Heart left ventricle (tissue), 16 donors: ENCODE data around the gene GNAI2. TPM values are rescaled to one million over a fixed set of nuclear protein-coding genes. Genes with fewer than 3 reads are reported as not detected.

Experiments used
- ATAC-seq, 4 donors: fragments of 200-7000 bp; cut with Tn5 transposase; one replicate each; pipeline ENCODE4 v1.9.1; 2020 to 2022; ENCODE audit warnings: moderate library complexity in 4 of 4, mild to moderate bottlenecking in 3 of 4, moderate number of reproducible peaks in 1 of 4
- DNase-seq, 5 donors: peaks; one replicate each; pipeline ENCODE4 v3.0.0-alpha.2; 2020
- H3K27ac ChIP-seq, 12 donors: fragments of 200-600 bp; sonication (generic) in 4 of 12; one replicate each; pipeline versions ENCODE4 v1.5.0 to v1.8.0; 2016 to 2022; ENCODE audit warnings: mild to moderate bottlenecking in 2 of 12
- H3K27me3 ChIP-seq, 9 donors: fragments of 200-600 bp; sonication (generic) in 2 of 9; one replicate each; pipeline versions ENCODE4 v1.5.1 to v1.8.0; 2016 to 2022; ENCODE audit warnings: mild to moderate bottlenecking in 3 of 9
- H3K36me3 ChIP-seq, 9 donors: fragments of 200-600 bp; sonication (generic) in 2 of 9; one replicate each; pipeline versions ENCODE4 v1.5.0 to v1.8.0; 2018 to 2022; ENCODE audit warnings: mild to moderate bottlenecking in 2 of 9
- H3K4me1 ChIP-seq, 12 donors: fragments of 200-600 bp; sonication (generic) in 4 of 12; one replicate each; pipeline versions ENCODE4 v1.5.0 to v1.8.0; 2016 to 2022; ENCODE audit warnings: mild to moderate bottlenecking in 3 of 12
- H3K4me3 ChIP-seq, 12 donors: fragments of 200-600 bp; sonication (generic) in 4 of 12; one replicate each; pipeline versions ENCODE4 v1.5.0 to v1.8.0; 2017 to 2022; ENCODE audit warnings: mild to moderate bottlenecking in 9 of 12, moderate library complexity in 4 of 12
- H3K9me3 ChIP-seq, 12 donors: fragments of 200-600 bp; sonication (generic) in 4 of 12; one replicate each; pipeline versions ENCODE4 v1.5.0 to v1.8.0; 2016 to 2022; ENCODE audit warnings: mild to moderate bottlenecking in 1 of 12
- POLR2A ChIP-seq, 2 donors: fragments of 450-650 bp; IDR thresholded peaks; one replicate each; pipeline ENCODE4 v1.6.1; 2017; ENCODE audit warnings: antibody characterized with exemption in 2 of 2, mild to moderate bottlenecking in 2 of 2, moderate library complexity in 2 of 2
- WGBS, 4 donors: extraction: QIAGEN DNeasy Blood & Tissue Kit in 2 of 4; methylation state at CpG; one replicate each; pipeline versions ENCODE4 v1.1.5 to v1.1.7; 2013 to 2018; 5-methylcytosine and 5-hydroxymethylcytosine counted together
- intact Hi-C, 10 donors: fragments of 100-400 bp; cut with DNase I; formaldehyde crosslinking; loops; one replicate each; pipeline versions ENCODE4 v1.11.1 to v1.14.2; 2022
- polyA plus RNA-seq, 2 donors: library from polyadenylated mRNA; stranded (reverse); fragments of 200-250 nt; gene quantifications; one replicate each; pipeline ENCODE4 v1.2.3, GENCODE V29; 2013
- total RNA-seq, 9 donors: library from RNA; depleted of rRNA in 2 of 9; stranded (reverse); fragments of >200 nt in 2 of 9; fragmentation: NEBNext Ultra II Directional in 3 of 9; extraction: Animal tissue kit (Norgen Biotek cat#: 25700) in 3 of 9; gene quantifications; one replicate each; pipeline versions ENCODE4 v1.1.0 to v1.2.4, GENCODE V29; 2016 to 2023
- TF ChIP-seq, protein P1 (sequence below), 12 donors: fragments of 200-600 bp; sonication (generic) in 4 of 12; IDR thresholded peaks; one replicate each; pipeline versions ENCODE4 v1.5.0 to v1.8.0; 2018 to 2022; ENCODE audit warnings: antibody characterized with exemption in 12 of 12, mild to moderate bottlenecking in 5 of 12
- donor health status: ischemic (EF 13 %, LVEDD 7.1; RV severe dilation, severe dysfunction).
- donor health status: healthy with polysubstance abuse.
- donor health status: DM: no; HTN: yes; CAD: no.
- donor health status: DM: no; HTN: no; CAD: no.
- donor health status: ischemic (EF 25% LVEDD 6.9; RV normal size, moderate dysfunction).
- donor health status: ischemic (EF 25% LVEDD 5.7; RV mildly dilated, moderate dysfunction).
- donor health status: healthy.
- donor health status: DM: yes; HTN: yes; CAD: no.
- donor health status: ischemic (EF 35%, LVEDD 5.7; RV mildly dilated, moderate dysfunction).
- donor health status: nonischemic (EF 11% LVEDD 7.7; RV severe dilation, severe dysfunction).
- donor health status: DM: yes; HTN: yes; CAD: no.
- donor health status: PGD.
- donor health status: ischemic (EF 29% LVEDD 5.4; RV normal size, mild dysfunction).
- donor health status: nonischemic (EF 23%, LVEDD 6.1; RV moderate dilation, normal function).

GNAI2 gene
- total and polyA plus RNA-seq, 11 donors: 93.2 to 365 (median 140) TPM

GRCh38 chr3:50249457-50249856 lies 13.5 kb downstream of the GNAI2 start:
- DNase-seq: no peak
- H3K4me1 ChIP-seq: peaks cover 21 to 100% (median 90%) of the 10 kb centered on the region in 12 donors
- H3K36me3 ChIP-seq: peaks cover 0 to 81% (median 29%) of the 10 kb centered on the region in 9 donors
- H3K4me3 ChIP-seq: no peak overlapping the region
- TF ChIP-seq, protein P1, sequence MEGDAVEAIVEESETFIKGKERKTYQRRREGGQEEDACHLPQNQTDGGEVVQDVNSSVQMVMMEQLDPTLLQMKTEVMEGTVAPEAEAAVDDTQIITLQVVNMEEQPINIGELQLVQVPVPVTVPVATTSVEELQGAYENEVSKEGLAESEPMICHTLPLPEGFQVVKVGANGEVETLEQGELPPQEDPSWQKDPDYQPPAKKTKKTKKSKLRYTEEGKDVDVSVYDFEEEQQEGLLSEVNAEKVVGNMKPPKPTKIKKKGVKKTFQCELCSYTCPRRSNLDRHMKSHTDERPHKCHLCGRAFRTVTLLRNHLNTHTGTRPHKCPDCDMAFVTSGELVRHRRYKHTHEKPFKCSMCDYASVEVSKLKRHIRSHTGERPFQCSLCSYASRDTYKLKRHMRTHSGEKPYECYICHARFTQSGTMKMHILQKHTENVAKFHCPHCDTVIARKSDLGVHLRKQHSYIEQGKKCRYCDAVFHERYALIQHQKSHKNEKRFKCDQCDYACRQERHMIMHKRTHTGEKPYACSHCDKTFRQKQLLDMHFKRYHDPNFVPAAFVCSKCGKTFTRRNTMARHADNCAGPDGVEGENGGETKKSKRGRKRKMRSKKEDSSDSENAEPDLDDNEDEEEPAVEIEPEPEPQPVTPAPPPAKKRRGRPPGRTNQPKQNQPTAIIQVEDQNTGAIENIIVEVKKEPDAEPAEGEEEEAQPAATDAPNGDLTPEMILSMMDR (IDR thresholded peaks at IDR 0.05): no peak
- no peak for TF ChIP-seq POLR2A (IDR thresholded peaks at IDR 0.05)
- 73 to 100% (median 86%) methylated on average over 2 to 5 of the region's 5 CpGs for WGBS, 4 donors
- ATAC-seq: no peak
- intact Hi-C loops: no loop called here
- H3K9me3 ChIP-seq: no peaks in the 10 kb centered on the region
- H3K27ac ChIP-seq: peak overlapping the region; percentile 81 to 99 (median 94)
- H3K27me3 ChIP-seq: no peaks in the 10 kb centered on the region

- Histone ChIP-seq H3K27ac (peak overlapping the region in 11 of 12 donors; percentile 85 to 99 (median 94)), H3K9me3 (no peaks in the 10 kb centered on the region), H3K36me3 (peaks cover 0 to 84% (median 29%) of the 10 kb centered on the region in 9 donors), H3K27me3 (no peaks in the 10 kb centered on the region), H3K4me3 (no peak overlapping the region), H3K4me1 (peaks cover 17 to 100% (median 91%) of the 10 kb centered on the region in 12 donors)
- TF ChIP-seq, protein P1 (IDR thresholded peaks at IDR 0.05): no peak
- no peak for TF ChIP-seq POLR2A (IDR thresholded peaks at IDR 0.05)
- 87 to 97% (median 92%) methylated on average over 4 of the region's 4 CpGs for WGBS, 4 donors
- intact Hi-C loops: loop anchor here in 2 of 10 donors (5.0 to 10.0 kb wide), 2 partner anchors 52 to 74 kb away; partner anchors contain the start of genes HYAL1 (in 1 of the 2), HYAL2 (in 1 of the 2) and TUSC2 (in 1 of the 2)
- ATAC-seq (no peak), DNase-seq (no peak)
Observed at GRCh38 chr3:50250514-50250913, 14.5 kb downstream of the GNAI2 start.

DNA sequence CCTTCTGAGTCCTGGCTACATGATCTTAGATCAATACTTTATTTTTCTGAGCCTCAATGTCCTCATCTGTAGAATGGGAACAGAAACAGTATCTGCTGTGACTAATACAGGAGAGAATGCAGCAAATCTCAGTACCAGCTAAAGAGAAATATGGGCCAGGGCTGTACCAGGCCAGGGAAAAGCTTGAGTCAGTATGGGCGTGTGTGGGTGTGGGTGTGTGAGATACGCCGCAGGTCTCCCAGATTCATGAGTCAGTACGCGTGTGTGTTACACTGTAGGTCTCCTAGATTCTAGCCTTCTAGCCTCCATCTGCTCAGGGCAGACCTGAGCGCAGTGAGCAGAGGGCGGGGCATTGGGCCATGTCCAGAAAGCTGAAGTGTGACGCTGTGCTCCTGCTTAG lies 15.2 kb downstream of the GNAI2 start:
- Histone ChIP-seq H3K4me3 (no peak overlapping the region), H3K4me1 (peaks cover 17 to 98% (median 90%) of the 10 kb centered on the region in 12 donors), H3K27ac (peak overlapping the region; percentile 37 to 99 (median 94)), H3K27me3 (no peaks in the 10 kb centered on the region), H3K9me3 (no peaks in the 10 kb centered on the region), H3K36me3 (peaks cover 0 to 87% (median 34%) of the 10 kb centered on the region in 9 donors)
- 70 to 85% (median 76%) methylated on average over 7 to 8 of the region's 8 CpGs for WGBS, 4 donors
- DNase-seq: no peak
- intact Hi-C loops: loop anchor here in 2 of 10 donors (5.0 to 10.0 kb wide), 2 partner anchors 51 to 74 kb away; partner anchors contain the start of genes HYAL1 (in 1 of the 2), HYAL2 (in 1 of the 2) and TUSC2 (in 1 of the 2)
- no peak for TF ChIP-seq POLR2A (IDR thresholded peaks at IDR 0.05)
- TF ChIP-seq, protein P1 (IDR thresholded peaks at IDR 0.05): no peak
- ATAC-seq: no peak

- TF ChIP-seq POLR2A (IDR thresholded peaks at IDR 0.05): peak in 1 of 2 donors; percentile 38
- TF ChIP-seq, protein P1 (IDR thresholded peaks at IDR 0.05): no peak
- peaks cover 0 to 6% (median 0%) of the 10 kb centered on the region in 12 donors for H3K9me3 ChIP-seq
Observed at GRCh38 chr3:50254577-50255250, 18.7 kb downstream of the GNAI2 start.

More at GRCh38 chr3:50254577-50255250, 18.7 kb downstream of the GNAI2 start:
- 60 to 65% (median 62%) methylated on average over 7 to 8 of the region's 8 CpGs for WGBS, 4 donors
- Histone ChIP-seq H3K4me3 (peak overlapping the region in 2 of 12 donors; percentile 7 to 11), H3K36me3 (peaks cover 0 to 98% (median 56%) of the 10 kb centered on the region in 9 donors), H3K27me3 (no peaks in the 10 kb centered on the region), H3K27ac (peak overlapping the region; percentile 82 to 99 (median 92)), H3K4me1 (peaks cover 0 to 90% (median 66%) of the 10 kb centered on the region in 12 donors)
- intact Hi-C loops: loop anchor here in 2 of 10 donors (5.0 to 10.0 kb wide), 2 partner anchors 48 to 70 kb away; partner anchors contain the start of genes HYAL1 (in 1 of the 2), HYAL2 (in 1 of the 2) and TUSC2 (in 1 of the 2)
- ATAC-seq (peak; percentile 50 to 84 (median 58)), DNase-seq (peak; percentile 78 to 88 (median 86))
